Endothelial cell of umbilical vein (primary cell): ENCODE data around the gene DDX10. TPM values are rescaled to one million over a fixed set of nuclear protein-coding genes. Genes with fewer than 3 reads are reported as not detected.

ENCODE experiments used
- BruUV-seq: library from RNA; stranded (reverse); fragments of 400-500 nt; replicated peaks from 2 replicates; lab custom pipeline; 2021; lab: Mats Ljungman, UMichigan
- CTCF ChIA-PET: fragments of 300-600, 350-600 bp; sonication (Branson Sonifier 250); formaldehyde crosslinking; loops from one replicate; lab custom pipeline; 2021; ENCODE audit warnings: antibody characterized with exemption, inconsistent platforms; lab: Charles Lee
- POLR2A ChIA-PET: fragments of 300-600, 350-600 bp; sonication (Branson Sonifier 250); formaldehyde crosslinking; loops from one replicate; lab custom pipeline; 2021; ENCODE audit warnings: antibody characterized with exemption, inconsistent platforms; lab: Charles Lee
- DNase-seq: peaks from one replicate; pipeline ENCODE4 v3.0.0-alpha.2; 2011; ENCODE audit warnings: low read depth, low spot score
- FAIRE-seq: peaks from 2 replicates; lab custom pipeline; 2011; peaks lifted over from hg19 to GRCh38; lab: Jason Lieb, UNC
- H2AFZ ChIP-seq: 2 replicates; pipeline ENCODE4 v1.6.0; 2012; ENCODE audit warnings: low read depth, low read length, control low read depth, inconsistent platforms
- H3K27ac ChIP-seq: 2 replicates; pipeline ENCODE4 v1.5.1; 2011; ENCODE audit warnings: low read depth, mild to moderate bottlenecking, control low read depth, low read length, moderate library complexity; ENCODE audit not compliant: insufficient read depth
- H3K27me3 ChIP-seq, 2 experiments: 2 replicates each; pipeline versions ENCODE4 v1.6.0 to v1.6.1; 2011; ENCODE audit warnings: low read length in 2 of 2, mixed read lengths in 1 of 2; ENCODE audit not compliant: control insufficient read depth in 2 of 2, insufficient read depth in 2 of 2
- H3K36me3 ChIP-seq, 2 experiments: 2 replicates in 1 of 2; 3 replicates in 1 of 2; pipeline ENCODE4 v1.5.1; 2011; ENCODE audit warnings: low read length in 2 of 2, mild to moderate bottlenecking in 1 of 2, moderate library complexity in 1 of 2; ENCODE audit not compliant: control insufficient read depth in 2 of 2, insufficient read depth in 2 of 2; ENCODE audit errors: extremely low read depth in 1 of 2
- H3K4me1 ChIP-seq: 3 replicates; pipeline ENCODE4 v1.5.1; 2011; ENCODE audit warnings: mild to moderate bottlenecking, low read length; ENCODE audit not compliant: control insufficient read depth, insufficient read depth; ENCODE audit errors: extremely low read depth
- H3K4me2 ChIP-seq: 2 replicates; pipeline ENCODE4 v1.6.1; 2011; ENCODE audit warnings: low read length, control low read depth, mixed read lengths; ENCODE audit not compliant: insufficient read depth
- H3K4me3 ChIP-seq, 3 experiments: fragments of 200-600 bp in 1 of 3; sonication (generic), shearing (Covaris generic) in 1 of 3; replicated peaks in 1 of 3; 2 replicates each; pipeline ENCODE4 v1.5.1; 2011 to 2016; ENCODE audit warnings: control low read depth in 3 of 3, low read length in 3 of 3, mild to moderate bottlenecking in 2 of 3, inconsistent platforms in 1 of 3, low read depth in 1 of 3, moderate library complexity in 1 of 3; ENCODE audit not compliant: insufficient read depth in 1 of 3
- H3K79me2 ChIP-seq: 2 replicates; pipeline ENCODE4 v1.6.0; 2012; ENCODE audit warnings: low read length, inconsistent platforms; ENCODE audit not compliant: control insufficient read depth, insufficient read depth
- H3K9ac ChIP-seq: replicated peaks from 2 replicates; pipeline ENCODE3; 2011; ENCODE audit warnings: low read length, control low read depth; ENCODE audit not compliant: insufficient read depth; ENCODE audit errors: extremely low read depth
- H3K9me1 ChIP-seq: replicated peaks from 3 replicates; pipeline ENCODE4 v1.6.0; 2011; ENCODE audit warnings: mild to moderate bottlenecking, low read length; ENCODE audit not compliant: control insufficient read depth, insufficient read depth; ENCODE audit errors: extremely low read depth
- H3K9me3 ChIP-seq: replicated peaks from 2 replicates; pipeline ENCODE4 v1.5.1; 2012; ENCODE audit warnings: low read length, inconsistent platforms; ENCODE audit not compliant: control insufficient read depth, insufficient read depth
- H4K20me1 ChIP-seq: replicated peaks from 2 replicates; pipeline ENCODE3; 2011; ENCODE audit warnings: mild to moderate bottlenecking, low read length; ENCODE audit not compliant: control insufficient read depth, insufficient read depth; ENCODE audit errors: extremely low read depth
- CTCF ChIP-seq, 2 donors: IDR thresholded peaks; 1 replicate in 1 of 2; 2 replicates in 1 of 2; pipeline ENCODE4 v1.5.1; 2011; ENCODE audit warnings: low read length in 2 of 2, mild to moderate bottlenecking in 2 of 2, moderate library complexity in 2 of 2, control low read depth in 1 of 2, inconsistent platforms in 1 of 2, low read depth in 1 of 2; ENCODE audit not compliant: insufficient read depth in 1 of 2; ENCODE audit errors: extremely low read depth in 1 of 2
- EZH2 ChIP-seq: IDR thresholded peaks from 2 replicates; pipeline ENCODE4 v1.6.1; 2012; ENCODE audit warnings: borderline replicate concordance, low read depth, mild to moderate bottlenecking, moderate library complexity, low read length, inconsistent platforms; ENCODE audit not compliant: severe bottlenecking
- FOS ChIP-seq: IDR thresholded peaks from 2 replicates; pipeline ENCODE4 v1.6.1; 2011; ENCODE audit warnings: mild to moderate bottlenecking, low read length, moderate library complexity, borderline replicate concordance; ENCODE audit not compliant: insufficient read depth
- GATA2 ChIP-seq: IDR thresholded peaks from 2 replicates; pipeline ENCODE4 v1.7.0; 2011; ENCODE audit warnings: low read depth, mild to moderate bottlenecking, moderate library complexity, mixed read lengths, low read length; ENCODE audit not compliant: insufficient read length, insufficient read depth
- JUN ChIP-seq: IDR thresholded peaks from 2 replicates; pipeline ENCODE4 v1.6.1; 2011; ENCODE audit warnings: borderline replicate concordance, low read depth; ENCODE audit not compliant: insufficient read length, insufficient read depth
- MAX ChIP-seq: IDR thresholded peaks from 2 replicates; pipeline ENCODE4 v1.6.1; 2011; ENCODE audit not compliant: insufficient read depth, insufficient read length
- MYC ChIP-seq: IDR thresholded peaks from one replicate; pipeline ENCODE4 v1.6.1; 2011; ENCODE audit warnings: mild to moderate bottlenecking, low read depth, low read length
- POLR2A ChIP-seq: IDR thresholded peaks from 2 replicates; pipeline ENCODE4 v1.6.1; 2012; ENCODE audit warnings: low read depth, mild to moderate bottlenecking, control low read depth, low read length
- POLR2AphosphoS5 ChIP-seq: IDR thresholded peaks from 2 replicates; pipeline ENCODE4 v1.6.1; 2012; ENCODE audit warnings: low read depth, mild to moderate bottlenecking, control low read depth, low read length, moderate library complexity; ENCODE audit not compliant: insufficient read depth
- dilution Hi-C: fragments of 300-500 bp; cut with MboI; formaldehyde crosslinking; loops from one replicate; pipeline ENCODE4 v1.15.0; 2019; ENCODE audit warnings: low sequenced_read_pairs; ENCODE audit not compliant: extremely low pct_ligation_motif_present
- intact Hi-C: fragments of 100-400 bp; cut with micrococcal nuclease; formaldehyde crosslinking; loops from one replicate; pipeline ENCODE4 v1.10.0; 2022
- polyA plus RNA-seq, 4 experiments: library from polyadenylated mRNA; depleted of rRNA in 3 of 4; stranded (reverse) in 3 of 4; unstranded in 1 of 4; fragments of >200 nt; gene quantifications; 2 replicates each; pipeline versions ENCODE4 v1.2.1 to v1.2.3, GENCODE V29; 2011 to 2012; ENCODE audit warnings: missing spikeins in 1 of 4
- total RNA-seq: library from RNA; stranded (reverse); gene quantifications from 2 replicates; pipeline ENCODE4 v1.2.3, GENCODE V29; 2021

The DDX10 gene
- total and polyA plus RNA-seq, 2 donors (not counting 3 experiments of a cell fraction or from before 2014, with no cell fraction given), result 29.8 to 35.2 TPM

GRCh38 chr11:108824545-108824944 lies 159.7 kb downstream of the DDX10 start:
- Histone ChIP-seq H3K79me2 (peaks cover 5% of the 10 kb centered on the region), H3K9me3 (no peaks in the 10 kb centered on the region), H3K36me3 (no peaks in the 10 kb centered on the region), H4K20me1 (no peaks in the 10 kb centered on the region), H3K27ac (no peak overlapping the region), H3K9me1 (no peaks in the 10 kb centered on the region), H3K27me3 (no peaks in the 10 kb centered on the region), H3K4me1 (peaks cover 9% of the 10 kb centered on the region), H2AFZ (no peak overlapping the region), H3K4me2 (peak overlapping the region; percentile 42), H3K4me3 (no peak overlapping the region), H3K9ac (no peak overlapping the region)
- peak; percentile 64 for FAIRE-seq
- intact Hi-C loops, result no loop called here
- no TSS peak for BruUV-seq
- ChIA-PET CTCF (interaction anchor here (1.5 kb wide), 1 partner anchor 127 kb away, joined by 5 read pairs; no protein-coding TSS in a partner anchor), POLR2A (no interaction called here)
- dilution Hi-C loops, result no loop called here
- peak; percentile 72 for DNase-seq
- TF ChIP-seq CTCF (IDR thresholded peaks at IDR 0.05; ENCODE audit: extremely low read depth in 1 of 2, insufficient read depth in 1 of 2, low read depth in 1 of 2, low read length in 2 of 2), result no peak
- no peak for TF ChIP-seq FOS
- no peak for TF ChIP-seq POLR2A
- TF ChIP-seq EZH2, result no peak
- TF ChIP-seq POLR2AphosphoS5, result no peak
- TF ChIP-seq MAX, result no peak
- TF ChIP-seq JUN, result no peak
- TF ChIP-seq MYC, result no peak
- no peak for TF ChIP-seq GATA2
